Ishikawa (cell line): ENCODE data around the gene TTC13.

Experiments used
- CEBPB ChIP-seq: IDR thresholded peaks from 2 replicates; pipeline ENCODE4 v1.6.1; 2012
- CREB1 ChIP-seq: IDR thresholded peaks from 2 replicates; pipeline ENCODE4 v1.6.1; 2012; ENCODE audit warnings: low read depth
- EGR1 ChIP-seq: IDR thresholded peaks from 2 replicates; pipeline ENCODE4 v1.6.1; 2012
- EP300 ChIP-seq: IDR thresholded peaks from 2 replicates; pipeline ENCODE4 v1.6.1; 2012; ENCODE audit warnings: borderline replicate concordance
- FOXM1 ChIP-seq: IDR thresholded peaks from 2 replicates; pipeline ENCODE4 v1.6.1; 2012; ENCODE audit warnings: low read depth, borderline replicate concordance
- NFIC ChIP-seq: IDR thresholded peaks from 2 replicates; pipeline ENCODE4 v1.6.1; 2012
- RAD21 ChIP-seq: IDR thresholded peaks from 2 replicates; pipeline ENCODE4 v1.6.1; 2012; ENCODE audit warnings: low read depth
- TAF1 ChIP-seq: IDR thresholded peaks from 2 replicates; pipeline ENCODE4 v1.6.1; 2012; ENCODE audit warnings: low read depth, mild to moderate bottlenecking
- TCF12 ChIP-seq: IDR thresholded peaks from 2 replicates; pipeline ENCODE4 v1.6.1; 2012; ENCODE audit warnings: low read depth
- TEAD4 ChIP-seq: IDR thresholded peaks from 2 replicates; pipeline ENCODE4 v1.6.1; 2012
- YY1 ChIP-seq: IDR thresholded peaks from 2 replicates; pipeline ENCODE4 v1.6.1; 2012; ENCODE audit warnings: low read depth
- ZBTB7A ChIP-seq: IDR thresholded peaks from 2 replicates; pipeline ENCODE4 v1.6.1; 2012; ENCODE audit warnings: low read depth
- TF ChIP-seq, protein P1 (sequence below): IDR thresholded peaks from 2 replicates; pipeline ENCODE4 v1.6.1; 2012; ENCODE audit warnings: low read depth, mild to moderate bottlenecking
- TF ChIP-seq, protein P2 (sequence below): IDR thresholded peaks from 2 replicates; pipeline ENCODE4 v1.6.1; 2012
- TF ChIP-seq, protein P3 (sequence below): IDR thresholded peaks from 2 replicates; pipeline ENCODE4 v1.6.1; 2012

TTC13 gene

DNA sequence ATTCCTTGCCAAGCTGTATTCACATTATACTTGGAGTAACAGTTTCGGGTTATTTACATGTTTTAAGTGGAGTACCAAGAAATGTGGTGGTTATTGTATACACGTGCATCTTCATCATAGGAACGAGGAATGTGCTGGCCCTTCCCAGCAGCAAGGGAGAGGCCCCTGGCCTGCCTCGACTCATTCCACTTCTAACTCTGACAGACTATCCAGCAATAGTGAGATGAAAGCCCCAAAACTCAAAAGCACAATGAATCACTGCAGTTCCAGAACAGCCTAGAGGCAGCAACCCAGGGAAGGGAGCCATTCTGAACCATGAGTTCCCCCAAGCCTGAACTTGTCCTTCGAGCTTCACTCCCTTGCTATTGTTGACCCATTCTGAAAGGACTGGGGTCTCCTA lies 38.3 kb upstream of the TTC13 start:
- TF ChIP-seq NFIC = no peak
- no peak for TF ChIP-seq ZBTB7A
- TF ChIP-seq, protein P1, sequence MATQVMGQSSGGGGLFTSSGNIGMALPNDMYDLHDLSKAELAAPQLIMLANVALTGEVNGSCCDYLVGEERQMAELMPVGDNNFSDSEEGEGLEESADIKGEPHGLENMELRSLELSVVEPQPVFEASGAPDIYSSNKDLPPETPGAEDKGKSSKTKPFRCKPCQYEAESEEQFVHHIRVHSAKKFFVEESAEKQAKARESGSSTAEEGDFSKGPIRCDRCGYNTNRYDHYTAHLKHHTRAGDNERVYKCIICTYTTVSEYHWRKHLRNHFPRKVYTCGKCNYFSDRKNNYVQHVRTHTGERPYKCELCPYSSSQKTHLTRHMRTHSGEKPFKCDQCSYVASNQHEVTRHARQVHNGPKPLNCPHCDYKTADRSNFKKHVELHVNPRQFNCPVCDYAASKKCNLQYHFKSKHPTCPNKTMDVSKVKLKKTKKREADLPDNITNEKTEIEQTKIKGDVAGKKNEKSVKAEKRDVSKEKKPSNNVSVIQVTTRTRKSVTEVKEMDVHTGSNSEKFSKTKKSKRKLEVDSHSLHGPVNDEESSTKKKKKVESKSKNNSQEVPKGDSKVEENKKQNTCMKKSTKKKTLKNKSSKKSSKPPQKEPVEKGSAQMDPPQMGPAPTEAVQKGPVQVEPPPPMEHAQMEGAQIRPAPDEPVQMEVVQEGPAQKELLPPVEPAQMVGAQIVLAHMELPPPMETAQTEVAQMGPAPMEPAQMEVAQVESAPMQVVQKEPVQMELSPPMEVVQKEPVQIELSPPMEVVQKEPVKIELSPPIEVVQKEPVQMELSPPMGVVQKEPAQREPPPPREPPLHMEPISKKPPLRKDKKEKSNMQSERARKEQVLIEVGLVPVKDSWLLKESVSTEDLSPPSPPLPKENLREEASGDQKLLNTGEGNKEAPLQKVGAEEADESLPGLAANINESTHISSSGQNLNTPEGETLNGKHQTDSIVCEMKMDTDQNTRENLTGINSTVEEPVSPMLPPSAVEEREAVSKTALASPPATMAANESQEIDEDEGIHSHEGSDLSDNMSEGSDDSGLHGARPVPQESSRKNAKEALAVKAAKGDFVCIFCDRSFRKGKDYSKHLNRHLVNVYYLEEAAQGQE = no peak
- no peak for TF ChIP-seq CREB1
- no peak for TF ChIP-seq TAF1
- no peak for TF ChIP-seq EP300
- TF ChIP-seq, protein P2, sequence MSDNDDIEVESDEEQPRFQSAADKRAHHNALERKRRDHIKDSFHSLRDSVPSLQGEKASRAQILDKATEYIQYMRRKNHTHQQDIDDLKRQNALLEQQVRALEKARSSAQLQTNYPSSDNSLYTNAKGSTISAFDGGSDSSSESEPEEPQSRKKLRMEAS = no peak
- no peak for TF ChIP-seq TEAD4
- TF ChIP-seq TCF12 = no peak
- no peak for TF ChIP-seq EGR1
- no peak for TF ChIP-seq RAD21
- TF ChIP-seq, protein P3, sequence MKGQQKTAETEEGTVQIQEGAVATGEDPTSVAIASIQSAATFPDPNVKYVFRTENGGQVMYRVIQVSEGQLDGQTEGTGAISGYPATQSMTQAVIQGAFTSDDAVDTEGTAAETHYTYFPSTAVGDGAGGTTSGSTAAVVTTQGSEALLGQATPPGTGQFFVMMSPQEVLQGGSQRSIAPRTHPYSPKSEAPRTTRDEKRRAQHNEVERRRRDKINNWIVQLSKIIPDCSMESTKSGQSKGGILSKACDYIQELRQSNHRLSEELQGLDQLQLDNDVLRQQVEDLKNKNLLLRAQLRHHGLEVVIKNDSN = no peak
- TF ChIP-seq FOXM1 = no peak
- TF ChIP-seq YY1 = no peak
- no peak for TF ChIP-seq CEBPB

DNA sequence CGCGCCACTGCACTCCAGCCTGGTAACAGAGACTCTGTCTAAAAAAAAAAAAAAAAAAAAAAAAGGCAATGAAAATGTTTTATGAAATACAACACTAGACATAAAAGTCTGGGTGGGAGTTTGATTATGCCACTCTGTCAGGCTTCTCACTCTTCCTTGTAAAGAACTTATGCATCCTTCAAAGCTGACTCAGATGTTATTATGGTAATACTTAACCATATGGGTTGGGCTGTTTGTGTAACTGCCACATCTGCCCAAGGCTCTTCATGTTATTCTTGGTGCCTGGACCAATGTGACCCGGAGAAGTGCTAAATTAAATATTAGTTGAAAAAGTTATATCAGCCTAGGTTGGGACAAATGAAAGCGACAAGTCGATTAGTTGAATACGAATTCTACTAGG lies 37.6 kb upstream of the TTC13 start:
- TF ChIP-seq TCF12 (no peak), CEBPB (no peak), TEAD4 (no peak), FOXM1 (no peak), TAF1 (no peak)

DNA sequence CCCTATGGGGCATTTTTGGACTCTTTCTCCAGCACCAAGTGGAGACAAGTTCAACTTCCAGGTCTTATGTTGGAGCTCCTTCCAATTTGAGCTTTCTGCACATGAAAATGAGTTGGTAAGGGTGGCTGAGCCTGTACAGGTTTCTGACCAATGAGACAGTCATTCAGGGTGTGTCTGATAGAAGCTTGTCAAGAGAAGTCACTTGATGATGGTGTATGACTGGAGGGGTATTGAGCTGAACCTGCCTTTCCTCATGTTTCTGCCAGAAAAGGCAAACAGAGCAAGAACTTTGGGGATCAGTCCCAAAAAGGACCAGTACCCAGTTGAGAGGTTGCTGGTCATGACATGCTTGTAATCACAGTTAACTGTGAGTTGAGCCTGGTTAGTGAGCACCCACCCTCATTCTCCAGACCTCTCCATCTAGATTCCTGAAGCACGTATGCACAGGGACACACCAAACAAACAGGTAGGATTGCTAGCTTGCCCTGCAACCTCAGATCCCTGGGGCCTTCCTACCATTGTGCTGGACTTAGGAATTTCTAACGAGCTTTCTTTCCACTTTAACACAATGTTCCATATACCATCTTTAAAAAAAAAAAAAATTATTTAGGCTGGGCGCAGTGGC lies 34.8 kb upstream of the TTC13 start:
- TF ChIP-seq ZBTB7A = no peak
- no peak for TF ChIP-seq TCF12
- no peak for TF ChIP-seq EGR1
- TF ChIP-seq CREB1 = no peak
- TF ChIP-seq NFIC = no peak
- no peak for TF ChIP-seq FOXM1
- TF ChIP-seq, protein P2 = no peak
- TF ChIP-seq EP300 = no peak
- TF ChIP-seq YY1 = no peak
- TF ChIP-seq, protein P1 = no peak
- no peak for TF ChIP-seq TEAD4
- TF ChIP-seq, protein P3 = no peak
- TF ChIP-seq RAD21 = no peak
- no peak for TF ChIP-seq TAF1
- no peak for TF ChIP-seq CEBPB

DNA sequence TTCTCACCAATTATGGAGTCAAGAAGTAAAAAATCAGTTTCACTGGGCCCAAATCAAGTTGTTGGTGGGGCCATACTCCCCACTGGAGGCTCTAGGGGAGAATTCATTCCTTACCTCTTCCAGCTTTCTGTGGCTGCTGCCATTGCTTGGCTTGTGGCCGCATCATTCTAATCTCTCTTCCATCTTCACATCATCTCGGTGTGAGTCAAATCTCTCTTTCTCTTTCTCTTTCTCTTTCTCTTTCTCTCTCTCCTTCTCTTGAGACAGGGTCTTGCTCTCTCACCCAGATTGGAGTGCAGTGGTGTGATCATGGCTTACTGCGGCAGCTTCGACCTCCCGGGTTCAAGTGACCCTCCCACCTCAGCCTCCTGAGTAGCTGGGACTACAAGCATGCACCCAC lies 33.3 kb upstream of the TTC13 start:
- TF ChIP-seq, protein P2 = no peak
- TF ChIP-seq, protein P3 = no peak
- TF ChIP-seq RAD21 = no peak
- TF ChIP-seq, protein P1 = no peak
- TF ChIP-seq TCF12 = no peak
- no peak for TF ChIP-seq CEBPB
- TF ChIP-seq FOXM1 = no peak
- TF ChIP-seq ZBTB7A = no peak
- no peak for TF ChIP-seq EGR1
- no peak for TF ChIP-seq CREB1
- TF ChIP-seq TAF1 = no peak
- no peak for TF ChIP-seq TEAD4
- no peak for TF ChIP-seq NFIC
- no peak for TF ChIP-seq YY1
- no peak for TF ChIP-seq EP300
